ENCODE results near the gene C11orf24.
"Not testable (repeated sequence)": the region's sequence is repeated elsewhere in the genome, so short reads cannot be mapped to it uniquely, and the experiment has no call there.

C11orf24 gene

GRCh38 chr11:68298659-68299516 is 27.1 kb upstream of the C11orf24 start:
- no peak for DNase-seq

GRCh38 chr11:68297812-68298658 is 26.3 kb upstream of the C11orf24 start:
- peak; percentile 57 for DNase-seq

GRCh38 chr11:68297494-68297811 is 25.7 kb upstream of the C11orf24 start:
- no peak for DNase-seq

GRCh38 chr11:68297052-68297378 is 25.2 kb upstream of the C11orf24 start:
- DNase-seq, result no peak

- DNase-seq, result no peak
These were observed 24.7 kb upstream of the C11orf24 start for GRCh38 chr11:68296344-68297051.

GRCh38 chr11:68295940-68296339 is 24.2 kb upstream of the C11orf24 start:
- no peak for DNase-seq

- no peak for DNase-seq
These were observed 23.5 kb upstream of the C11orf24 start for GRCh38 chr11:68295271-68295670.

GRCh38 chr11:68293708-68294107 is 21.9 kb upstream of the C11orf24 start:
- no peak for DNase-seq

GRCh38 chr11:68289456-68289855 is 17.7 kb upstream of the C11orf24 start:
- no peak for DNase-seq

GRCh38 chr11:68287419-68287818 is 15.6 kb upstream of the C11orf24 start:
- no peak for DNase-seq

GRCh38 chr11:68284588-68284987 is 12.8 kb upstream of the C11orf24 start:
- not testable (repeated sequence) for DNase-seq

- no peak for DNase-seq
These were observed 11.1 kb upstream of the C11orf24 start for GRCh38 chr11:68282861-68283230.

- DNase-seq, result peak; percentile 12
These were observed 10.5 kb upstream of the C11orf24 start for GRCh38 chr11:68282141-68282860.

- no peak for DNase-seq
These were observed 7.9 kb upstream of the C11orf24 start for GRCh38 chr11:68279676-68280075.

- DNase-seq, result no peak
These were observed 5.1 kb upstream of the C11orf24 start for GRCh38 chr11:68276861-68277260.

GRCh38 chr11:68275721-68276507 is 4.1 kb upstream of the C11orf24 start:
- no peak for DNase-seq

GRCh38 chr11:68274306-68274705 is 2.5 kb upstream of the C11orf24 start:
- DNase-seq, result no peak

GRCh38 chr11:68273026-68273738 is 1.4 kb upstream of the C11orf24 start:
- no peak for DNase-seq

GRCh38 chr11:68271023-68271780 is 571 bp downstream of the C11orf24 start:
- peak; percentile 58 for DNase-seq

GRCh38 chr11:68270196-68271022 is 1.4 kb downstream of the C11orf24 start:
- no peak for DNase-seq

All from central memory CD4-positive, alpha-beta T cell (primary cell).